ENCODE measurements around the gene GSTO2.

DNA sequence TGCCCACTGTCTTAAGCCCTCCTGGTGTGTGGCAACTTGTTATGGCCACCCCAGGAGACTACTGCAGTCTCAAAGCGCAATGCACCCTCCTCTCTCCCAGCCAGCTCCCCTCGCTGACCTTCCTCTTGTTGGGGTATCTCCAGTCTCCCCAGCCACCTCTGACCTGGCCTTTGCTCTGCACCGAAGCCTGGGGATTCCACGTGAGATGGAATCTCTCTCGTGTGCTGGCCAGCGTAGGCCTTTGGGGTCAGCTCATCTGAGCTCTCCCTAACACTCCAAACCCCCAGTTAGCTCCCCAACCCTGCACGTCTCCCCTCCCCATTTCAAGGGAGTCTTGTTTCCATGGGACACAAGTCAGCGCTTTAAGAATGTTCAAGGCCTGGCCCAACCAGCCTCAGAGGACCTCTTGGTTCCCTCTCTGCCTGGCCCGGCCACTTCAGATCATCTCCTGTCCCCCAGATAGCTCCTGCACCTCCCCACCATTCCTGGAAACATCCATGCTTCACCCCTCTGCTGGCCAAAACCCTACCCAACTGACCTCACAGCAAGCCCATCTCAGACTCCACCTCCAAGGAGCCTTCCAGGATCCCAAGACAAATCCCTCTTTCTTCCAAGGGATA, 58.1 kb downstream of the GSTO2 start:
- TF ChIP-seq, protein P1, sequence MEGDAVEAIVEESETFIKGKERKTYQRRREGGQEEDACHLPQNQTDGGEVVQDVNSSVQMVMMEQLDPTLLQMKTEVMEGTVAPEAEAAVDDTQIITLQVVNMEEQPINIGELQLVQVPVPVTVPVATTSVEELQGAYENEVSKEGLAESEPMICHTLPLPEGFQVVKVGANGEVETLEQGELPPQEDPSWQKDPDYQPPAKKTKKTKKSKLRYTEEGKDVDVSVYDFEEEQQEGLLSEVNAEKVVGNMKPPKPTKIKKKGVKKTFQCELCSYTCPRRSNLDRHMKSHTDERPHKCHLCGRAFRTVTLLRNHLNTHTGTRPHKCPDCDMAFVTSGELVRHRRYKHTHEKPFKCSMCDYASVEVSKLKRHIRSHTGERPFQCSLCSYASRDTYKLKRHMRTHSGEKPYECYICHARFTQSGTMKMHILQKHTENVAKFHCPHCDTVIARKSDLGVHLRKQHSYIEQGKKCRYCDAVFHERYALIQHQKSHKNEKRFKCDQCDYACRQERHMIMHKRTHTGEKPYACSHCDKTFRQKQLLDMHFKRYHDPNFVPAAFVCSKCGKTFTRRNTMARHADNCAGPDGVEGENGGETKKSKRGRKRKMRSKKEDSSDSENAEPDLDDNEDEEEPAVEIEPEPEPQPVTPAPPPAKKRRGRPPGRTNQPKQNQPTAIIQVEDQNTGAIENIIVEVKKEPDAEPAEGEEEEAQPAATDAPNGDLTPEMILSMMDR (conservative IDR thresholded peaks at IDR 0.05; ENCODE audit: low read length) = no peak
- no peak for TF ChIP-seq EZH2phosphoT487 (IDR thresholded peaks at IDR 0.05; ENCODE audit: borderline replicate concordance, low read depth, low read length)
